ENCODE results near the gene SRGAP3.
A peak's percentile ranks its signal among the peaks of the same experiment; 100 is the strongest.

The SRGAP3 gene

GRCh38 chr3:9223672-9224071, 25.8 kb downstream of the SRGAP3 start:
- no peak for DNase-seq

GRCh38 chr3:9222956-9223639, 26.3 kb downstream of the SRGAP3 start:
- no peak for DNase-seq

GRCh38 chr3:9222049-9222448, 27.4 kb downstream of the SRGAP3 start:
- no peak for DNase-seq

- DNase-seq = no peak
Measured at GRCh38 chr3:9218514-9218846, 31.0 kb downstream of the SRGAP3 start.

- no peak for DNase-seq
Measured at GRCh38 chr3:9217784-9218513, 31.5 kb downstream of the SRGAP3 start.

- DNase-seq = no peak
Measured at GRCh38 chr3:9216736-9217135, 32.7 kb downstream of the SRGAP3 start.

- no peak for DNase-seq
Measured at GRCh38 chr3:9214599-9214998, 34.8 kb downstream of the SRGAP3 start.

GRCh38 chr3:9214185-9214584, 35.3 kb downstream of the SRGAP3 start:
- DNase-seq = no peak

- DNase-seq = peak in 1 of 2 experiments; percentile 2
Measured at GRCh38 chr3:9213019-9213634, 36.3 kb downstream of the SRGAP3 start.

GRCh38 chr3:9211155-9211950, 38.1 kb downstream of the SRGAP3 start:
- no peak for DNase-seq

- no peak for DNase-seq
Measured at GRCh38 chr3:9209777-9210176, 39.7 kb downstream of the SRGAP3 start.

GRCh38 chr3:9208605-9209152, 40.8 kb downstream of the SRGAP3 start:
- DNase-seq = no peak

GRCh38 chr3:9207116-9207763, 42.2 kb downstream of the SRGAP3 start:
- DNase-seq = no peak

GRCh38 chr3:9206287-9206686, 43.2 kb downstream of the SRGAP3 start:
- DNase-seq = no peak

GRCh38 chr3:9205345-9206143, 43.9 kb downstream of the SRGAP3 start:
- DNase-seq = no peak

- no peak for DNase-seq
Measured at GRCh38 chr3:9204253-9204992, 45.0 kb downstream of the SRGAP3 start.

- no peak for DNase-seq
Measured at GRCh38 chr3:9203317-9203716, 46.1 kb downstream of the SRGAP3 start.

GRCh38 chr3:9202546-9202945, 46.9 kb downstream of the SRGAP3 start:
- DNase-seq = no peak

- DNase-seq = no peak
Measured at GRCh38 chr3:9201955-9202354, 47.5 kb downstream of the SRGAP3 start.

GRCh38 chr3:9201266-9201665, 48.2 kb downstream of the SRGAP3 start:
- no peak for DNase-seq

- DNase-seq = no peak
Measured at GRCh38 chr3:9199775-9200174, 49.7 kb downstream of the SRGAP3 start.

Data from NCI-H2081 (cell line).